Measurements from ENCODE around the gene PPOX.

- TF ChIP-seq CTCF (IDR thresholded peaks at IDR 0.05; ENCODE audit: low read depth, low read length, poor library complexity, severe bottlenecking), result no peak
- TF ChIP-seq EZH2phosphoT487 (IDR thresholded peaks at IDR 0.05; ENCODE audit: borderline replicate concordance, low read length), result no peak
Observed at GRCh38 chr1:161163793-161164192, 2.4 kb upstream of the PPOX start.

Measured in DOHH2 (cell line).